ENCODE measurements around the gene AMACR. TPM values are rescaled to one million over a fixed set of nuclear protein-coding genes. Genes with fewer than 3 reads are reported as not detected.

The AMACR gene
- total RNA-seq, 3 donors from 2014 or later (not counting 1 experiment from before 2014, with no cell fraction given), result 2.7 to 3.8 (median 2.9) TPM

- no peak overlapping the region for H3K4me3 Mint-ChIP-seq
- intact Hi-C loops (cut with micrococcal nuclease), result no loop called here
- H3K4me1 ChIP-seq (ENCODE audit: control insufficient read depth, insufficient read depth, low read length), result no peaks in the 10 kb centered on the region
- H3K36me3 Mint-ChIP-seq, result peaks cover 25% of the 10 kb centered on the region
- no peak for ATAC-seq
- no peak for TF ChIP-seq CTCF (IDR thresholded peaks at IDR 0.05)
- no peaks in the 10 kb centered on the region for H3K27me3 ChIP-seq (ENCODE audit: control insufficient read depth, insufficient read depth, low read length)
- no peak overlapping the region for H3K27ac Mint-ChIP-seq
- no CpG with 5 or more reads among the region's 1 CpG for WGBS (ENCODE audit: insufficient coverage)
- H3K4me3 ChIP-seq (ENCODE audit: low read length), result no peak overlapping the region
- no peaks in the 10 kb centered on the region for H3K9me3 ChIP-seq (ENCODE audit: control insufficient read depth, insufficient read depth, low read length)
- H3K36me3 ChIP-seq (ENCODE audit: control insufficient read depth, insufficient read depth, low read length), result peaks cover 9% of the 10 kb centered on the region
- DNase-seq, result no peak
- no peaks in the 10 kb centered on the region for H3K9me3 Mint-ChIP-seq
- no peaks in the 10 kb centered on the region for H3K27me3 Mint-ChIP-seq (ENCODE audit: low read depth in 2 of 2)
- no peak overlapping the region for H3K27ac ChIP-seq (ENCODE audit: low read length)
- H3K4me1 Mint-ChIP-seq, result peaks cover 0 to 9% of the 10 kb centered on the region in 2 donors
Measured at GRCh38 chr5:34030048-34030447, 22.2 kb upstream of the AMACR start.

- TF ChIP-seq CTCF (IDR thresholded peaks at IDR 0.05), result no peak
- no peak for DNase-seq
- Histone ChIP-seq H3K36me3 (ENCODE audit: control insufficient read depth, insufficient read depth, low read length) (peaks cover 4% of the 10 kb centered on the region), H3K4me3 (ENCODE audit: low read length) (no peak overlapping the region), H3K4me1 (ENCODE audit: control insufficient read depth, insufficient read depth, low read length) (no peaks in the 10 kb centered on the region), H3K27ac (ENCODE audit: low read length) (no peak overlapping the region), H3K9me3 (ENCODE audit: control insufficient read depth, insufficient read depth, low read length) (no peaks in the 10 kb centered on the region), H3K27me3 (ENCODE audit: control insufficient read depth, insufficient read depth, low read length) (no peaks in the 10 kb centered on the region)
- Mint-ChIP-seq H3K4me1 (peaks cover 0 to under 1% of the 10 kb centered on the region in 2 donors), H3K36me3 (peaks cover 18% of the 10 kb centered on the region), H3K27me3 (ENCODE audit: low read depth in 2 of 2) (no peaks in the 10 kb centered on the region), H3K27ac (no peak overlapping the region), H3K4me3 (no peak overlapping the region), H3K9me3 (no peaks in the 10 kb centered on the region)
- intact Hi-C loops (cut with micrococcal nuclease), result no loop called here
- no peak for ATAC-seq
- 94% methylated on average over 3 of the region's 3 CpGs for WGBS (ENCODE audit: insufficient coverage)
Measured at GRCh38 chr5:34028349-34028748, 20.5 kb upstream of the AMACR start.

GRCh38 chr5:34026089-34026761 is 18.4 kb upstream of the AMACR start:
- Histone ChIP-seq H3K4me3 (ENCODE audit: low read length) (no peak overlapping the region), H3K4me1 (ENCODE audit: control insufficient read depth, insufficient read depth, low read length) (no peaks in the 10 kb centered on the region), H3K36me3 (ENCODE audit: control insufficient read depth, insufficient read depth, low read length) (no peaks in the 10 kb centered on the region), H3K27ac (ENCODE audit: low read length) (no peak overlapping the region), H3K27me3 (ENCODE audit: control insufficient read depth, insufficient read depth, low read length) (no peaks in the 10 kb centered on the region), H3K9me3 (ENCODE audit: control insufficient read depth, insufficient read depth, low read length) (no peaks in the 10 kb centered on the region)
- H3K36me3 Mint-ChIP-seq, result peaks cover 13% of the 10 kb centered on the region
- intact Hi-C loops (cut with micrococcal nuclease), result no loop called here
- no peaks in the 10 kb centered on the region for H3K9me3 Mint-ChIP-seq
- no peak for ATAC-seq
- H3K27me3 Mint-ChIP-seq (ENCODE audit: low read depth in 2 of 2), result no peaks in the 10 kb centered on the region
- WGBS (ENCODE audit: insufficient coverage), result 92% methylated on average over 8 of the region's 9 CpGs
- H3K4me3 Mint-ChIP-seq, result no peak overlapping the region
- H3K4me1 Mint-ChIP-seq, result peaks cover 13 to 18% of the 10 kb centered on the region in 2 donors
- no peak overlapping the region for H3K27ac Mint-ChIP-seq
- no peak for TF ChIP-seq CTCF (IDR thresholded peaks at IDR 0.05)
- DNase-seq, result no peak

Measured in natural killer cell (primary cell).